GM19463 (cell line): Measurements from ENCODE around the gene C9orf152.
"Not testable (repeated sequence)": the region's sequence is repeated elsewhere in the genome, so short reads cannot be mapped to it uniquely, and the experiment has no call there.

Source experiments
- ATAC-seq: cut with Tn5 transposase; IDR thresholded peaks from one replicate; pipeline ENCODE4 v1.9.1; 2021; ENCODE audit warnings: mild to moderate bottlenecking, moderate library complexity; ENCODE audit not compliant: unreplicated experiment

The C9orf152 gene

DNA sequence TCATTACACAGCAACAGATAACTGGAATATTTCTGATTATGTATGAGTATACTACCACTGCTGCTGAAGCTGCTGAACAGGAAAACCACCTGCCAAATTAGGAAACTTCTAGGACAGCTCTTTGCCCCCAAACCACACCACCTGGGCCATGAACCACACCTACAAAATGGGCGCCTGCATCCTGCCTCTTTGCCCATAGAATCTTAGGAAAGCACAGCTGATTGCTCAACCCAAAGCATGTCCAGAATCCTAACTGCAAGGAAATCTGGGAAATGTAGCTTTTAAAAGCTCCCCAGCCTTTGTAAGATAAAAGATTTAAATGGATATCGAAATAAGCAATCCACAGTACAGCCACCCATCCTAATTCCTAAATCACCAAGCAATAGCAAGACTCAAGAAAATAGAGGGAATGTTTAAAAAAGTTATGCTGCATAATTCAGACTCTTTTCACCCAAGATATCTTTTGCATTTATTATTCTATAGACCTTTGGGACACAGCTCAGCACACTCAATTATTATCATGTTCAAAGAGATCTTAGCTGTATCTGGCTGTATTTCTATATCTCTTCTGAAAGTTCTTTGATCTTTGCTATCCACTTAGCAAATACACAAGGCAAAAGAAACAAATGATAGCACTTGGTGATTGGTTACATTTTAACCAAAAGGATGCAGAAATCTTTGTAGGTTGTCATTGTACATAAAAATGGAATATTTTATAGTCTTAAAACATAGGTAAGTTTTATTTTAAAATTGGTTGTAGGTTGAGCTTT, 6.8 kb upstream of the C9orf152 start:
- no peak for ATAC-seq

DNA sequence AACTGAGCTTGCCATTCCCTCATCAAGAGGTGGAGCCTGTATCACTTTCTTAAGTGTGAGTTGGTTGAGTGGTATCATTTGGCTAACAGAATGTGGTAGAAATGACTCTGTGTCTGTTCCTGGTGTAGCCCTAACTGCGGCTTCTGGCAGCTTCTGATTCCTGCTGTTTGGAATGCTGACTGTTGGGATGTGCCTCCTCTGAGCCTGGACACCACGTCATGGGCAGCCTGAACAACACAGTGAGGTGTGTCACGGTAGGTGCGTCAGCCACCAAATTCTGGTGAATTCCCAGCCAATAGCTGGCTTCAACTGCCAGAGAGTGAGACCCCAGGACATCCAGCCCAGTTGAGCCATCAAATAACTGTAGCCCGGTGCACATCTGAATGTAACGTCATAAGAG, 6.1 kb upstream of the C9orf152 start:
- no peak for ATAC-seq

DNA sequence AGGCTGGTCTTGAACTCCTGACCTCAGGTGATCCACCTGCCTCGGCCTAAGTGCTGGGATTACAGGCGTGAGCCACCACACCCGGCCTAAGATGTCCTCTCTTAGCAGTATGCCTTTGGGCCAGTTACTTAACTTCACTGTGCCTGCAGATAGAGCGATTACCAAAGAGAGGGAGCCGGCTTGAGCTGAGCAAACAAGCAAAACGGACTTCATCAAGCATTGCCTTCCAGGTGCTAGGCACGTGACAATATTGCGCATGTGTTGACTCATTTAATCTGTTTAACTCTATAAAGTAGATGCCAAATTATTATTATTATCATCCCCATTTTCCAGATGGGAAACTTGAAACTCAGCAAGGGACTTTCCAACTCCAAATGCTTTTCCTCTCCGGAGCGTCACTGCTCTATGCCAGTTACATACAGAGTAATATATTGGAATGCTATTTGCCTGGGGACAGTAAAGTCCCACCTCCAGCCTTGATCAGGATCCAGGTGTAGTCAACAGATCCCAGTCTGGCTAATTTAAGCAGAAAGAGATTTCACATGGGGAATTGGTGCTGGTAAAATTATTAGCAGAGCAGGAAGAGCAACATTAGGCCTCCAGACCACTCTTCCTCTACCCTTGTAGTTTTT, 5.6 kb upstream of the C9orf152 start:
- ATAC-seq, result no peak

DNA sequence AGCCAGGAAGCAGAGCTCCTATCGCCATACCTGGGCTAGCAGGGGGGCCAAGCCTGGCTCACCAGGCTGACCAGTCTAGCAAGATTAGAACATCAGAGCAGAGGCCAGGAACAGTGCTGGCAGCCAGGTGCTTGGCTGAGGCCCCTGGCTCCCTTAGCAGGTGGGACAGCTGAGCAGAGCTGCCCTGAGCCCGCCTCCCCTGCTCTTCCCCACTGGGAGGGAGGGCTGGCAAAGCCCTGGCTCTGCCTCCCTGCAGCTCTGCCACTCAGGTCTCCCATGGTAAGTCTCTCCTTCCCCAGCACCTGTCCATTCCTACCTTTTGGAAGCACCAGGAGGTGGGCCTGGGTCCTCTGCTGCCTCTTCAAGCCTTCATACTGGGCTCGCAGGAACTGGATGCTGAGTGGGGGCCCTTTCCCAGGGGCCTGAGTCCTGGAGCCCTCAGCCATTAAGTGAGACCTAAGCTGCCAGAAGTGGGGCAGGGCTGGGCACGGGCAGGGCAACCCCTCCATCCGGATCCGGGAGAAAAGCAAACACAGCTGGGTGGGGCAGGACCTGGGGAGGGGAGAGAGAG, 803 bp downstream of the C9orf152 start:
- no peak for ATAC-seq

DNA sequence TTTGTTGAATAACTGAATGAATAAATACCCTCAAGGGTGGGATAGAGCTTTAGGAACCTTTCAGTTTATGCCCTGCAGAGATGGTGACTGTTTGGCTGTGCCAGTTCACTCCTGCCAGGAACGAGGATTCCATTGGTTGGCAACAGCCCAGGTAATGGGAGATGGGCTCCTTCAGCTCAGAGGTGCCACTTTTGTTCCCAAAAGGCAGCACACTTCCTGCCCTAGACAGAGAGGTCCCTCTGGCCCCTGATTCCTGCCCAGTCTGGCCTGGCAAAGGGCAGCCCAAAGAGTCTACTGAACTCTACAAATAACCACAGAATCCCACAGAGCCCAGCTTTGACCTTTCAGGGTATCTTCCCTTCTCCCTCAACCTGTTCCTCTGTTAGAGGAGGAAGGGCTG, 1.6 kb downstream of the C9orf152 start:
- no peak for ATAC-seq

DNA sequence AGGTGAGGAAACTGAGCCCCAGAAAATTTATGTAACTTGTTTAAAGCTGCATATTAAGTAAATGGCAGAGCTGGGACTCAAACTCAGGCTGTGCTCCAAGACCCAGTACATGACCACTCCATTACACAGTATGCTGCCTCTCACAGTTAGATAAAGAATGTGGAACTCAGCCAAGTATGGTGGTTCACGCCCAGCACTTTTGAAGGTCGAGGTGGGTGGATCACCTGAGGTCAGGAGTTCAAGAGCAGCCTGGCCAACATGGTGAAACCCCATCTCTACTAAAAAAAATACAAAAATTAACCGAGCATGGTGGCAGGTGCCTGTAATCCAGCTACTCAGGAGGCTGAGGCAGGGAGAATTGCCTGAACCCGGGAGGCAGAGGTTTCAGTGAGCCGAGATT, 2.3 kb downstream of the C9orf152 start:
- not testable (repeated sequence) for ATAC-seq

DNA sequence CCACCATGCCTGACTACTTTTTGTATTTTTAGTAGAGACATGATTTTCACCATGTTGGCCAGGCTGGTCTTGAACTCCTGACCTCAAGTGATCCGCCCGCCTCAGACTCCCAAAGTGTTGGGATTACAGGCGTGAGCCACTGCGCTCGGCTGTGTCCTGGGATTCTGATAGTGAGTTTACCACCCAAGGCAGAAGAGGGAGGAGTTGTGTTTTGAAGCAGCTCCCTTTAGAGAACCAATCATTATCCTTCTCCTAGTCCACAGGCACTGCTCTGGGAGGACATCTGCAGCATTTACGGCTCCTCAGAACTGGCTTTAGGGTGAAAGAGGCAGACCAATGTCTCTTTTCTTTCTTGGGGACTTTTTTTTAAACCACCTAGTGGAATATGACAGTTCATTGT, 5.7 kb downstream of the C9orf152 start:
- ATAC-seq, result no peak

DNA sequence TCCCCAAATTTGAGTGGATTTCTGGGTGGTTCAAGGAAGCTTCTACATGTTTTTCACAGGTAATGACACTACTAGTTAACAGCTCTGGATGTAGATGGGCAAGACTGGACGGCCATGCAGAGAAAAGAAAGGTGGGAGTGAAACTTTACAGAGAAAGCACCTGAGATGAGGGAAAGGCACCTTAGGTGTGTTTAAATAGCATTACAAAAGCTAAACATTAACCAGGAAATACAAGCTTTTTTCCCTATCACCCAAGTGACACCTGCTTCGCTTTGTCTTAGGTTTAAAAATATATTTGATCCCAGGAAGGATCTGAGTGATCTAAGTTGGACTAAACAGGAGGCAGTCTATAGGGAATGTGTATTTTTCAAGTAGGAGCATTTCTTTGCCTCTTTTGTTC, 8.3 kb downstream of the C9orf152 start:
- ATAC-seq, result no peak

DNA sequence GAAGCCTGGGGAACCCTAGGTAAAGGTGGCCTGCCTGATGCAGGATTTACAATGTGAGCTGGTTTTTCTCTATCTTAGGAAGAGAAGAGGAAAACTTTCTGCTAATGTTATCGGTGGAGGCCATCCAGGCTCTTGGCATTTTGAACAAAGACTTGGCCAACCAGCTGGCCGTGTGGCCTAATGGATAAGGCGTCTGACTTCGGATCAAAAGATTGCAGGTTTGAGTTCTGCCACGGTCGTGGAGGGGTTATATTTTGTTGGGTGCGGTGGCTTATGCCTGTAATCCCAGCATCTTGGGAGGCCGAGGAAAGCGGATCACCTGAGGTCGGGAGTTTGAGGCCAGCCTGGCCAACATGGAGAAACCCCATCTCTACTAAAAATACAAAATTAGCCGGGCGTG, 9.6 kb downstream of the C9orf152 start:
- no peak for ATAC-seq

DNA sequence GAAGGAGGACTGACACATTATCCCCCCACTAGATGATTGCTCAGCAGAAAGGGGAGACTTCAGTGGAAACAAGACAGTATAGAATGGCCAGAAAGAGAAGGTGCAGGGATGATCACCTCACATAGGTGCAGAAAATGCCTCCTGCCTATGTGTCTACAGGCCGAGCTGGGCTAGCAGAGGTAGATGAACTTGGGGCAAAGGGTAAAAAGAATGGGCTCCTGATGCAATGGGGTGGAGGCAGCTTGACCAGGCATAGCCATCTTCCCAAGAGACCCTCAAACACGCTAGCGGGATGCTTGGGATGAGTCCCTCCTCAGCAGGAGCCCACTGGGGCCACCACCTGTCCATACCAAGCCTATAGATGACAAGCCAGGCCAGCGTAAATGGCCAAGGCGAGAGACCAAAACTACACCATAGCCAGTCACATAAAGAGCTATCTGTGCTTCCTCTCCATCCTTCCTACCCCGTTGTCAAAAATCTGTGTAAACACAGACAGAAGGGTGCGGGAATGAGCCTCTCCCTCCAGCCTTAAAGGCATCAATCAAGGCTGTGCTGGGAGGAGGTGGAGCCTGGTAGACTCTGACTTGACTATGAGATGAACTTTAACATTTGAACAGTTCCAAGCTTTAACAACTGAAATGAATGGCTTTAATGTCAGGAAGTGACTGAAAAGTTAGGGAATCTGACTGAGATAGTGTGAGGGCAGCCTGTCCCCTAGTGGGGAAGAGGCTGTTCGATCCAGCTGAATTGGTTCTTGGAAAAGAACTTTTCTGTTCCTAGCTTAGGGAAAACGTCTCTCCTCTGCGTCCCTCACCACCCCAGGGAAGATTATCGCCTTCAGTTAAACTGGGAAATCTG, 10.4 kb downstream of the C9orf152 start:
- ATAC-seq, result no peak

DNA sequence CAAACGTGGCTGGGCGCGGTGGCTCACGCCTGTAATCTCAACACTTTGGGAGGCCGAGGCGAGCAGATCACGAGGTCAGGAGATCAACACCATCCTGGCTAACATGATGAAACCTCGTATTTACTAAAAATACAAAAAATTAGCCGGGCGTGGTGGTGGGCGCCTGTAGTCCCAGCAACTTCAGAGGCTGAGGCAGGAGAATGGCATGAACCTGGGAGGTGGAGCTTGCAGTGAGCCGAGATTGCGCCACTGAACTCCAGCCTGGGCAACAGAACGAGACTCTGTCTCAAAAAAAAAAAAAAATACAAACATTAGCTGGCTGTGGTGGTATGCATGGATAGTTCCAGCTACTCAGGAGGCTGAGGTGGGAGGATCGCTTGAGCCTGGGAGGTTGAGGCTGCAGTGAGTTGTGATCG, 11.9 kb downstream of the C9orf152 start:
- not testable (repeated sequence) for ATAC-seq

DNA sequence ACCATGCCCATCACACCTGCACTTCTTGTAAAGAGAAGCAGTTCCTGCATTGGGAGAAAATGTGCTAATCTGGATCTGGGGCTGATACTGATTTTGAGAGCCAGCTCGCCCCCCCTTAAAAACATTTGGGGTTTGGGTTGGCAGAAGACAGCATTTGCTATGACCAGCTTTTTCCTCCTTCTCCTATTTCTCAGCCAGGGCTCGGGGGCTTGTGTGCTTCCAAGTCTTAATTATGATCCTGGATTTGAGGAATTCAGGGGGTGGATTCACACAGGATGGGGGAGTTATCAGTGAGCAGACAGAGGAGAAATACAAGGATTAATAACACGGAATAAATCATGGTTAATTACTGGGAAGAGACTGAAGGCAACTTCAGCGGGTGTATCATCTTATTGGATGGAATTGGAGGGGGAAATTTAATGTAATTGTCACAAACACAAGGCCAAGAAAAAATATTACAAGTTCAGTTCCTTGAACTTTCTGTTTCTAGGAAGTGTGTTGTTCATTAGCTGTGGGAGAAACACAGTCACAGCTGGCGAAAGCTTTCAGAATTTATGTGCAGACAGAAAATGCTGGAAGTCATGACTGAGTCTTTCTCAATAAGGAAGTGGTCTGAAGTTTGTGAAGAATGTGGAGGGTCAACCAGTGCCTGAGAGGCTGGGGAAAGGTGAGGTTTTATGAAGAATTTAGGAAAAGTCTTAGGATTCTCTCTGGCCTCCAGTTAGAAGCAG, 15.3 kb downstream of the C9orf152 start:
- no peak for ATAC-seq

DNA sequence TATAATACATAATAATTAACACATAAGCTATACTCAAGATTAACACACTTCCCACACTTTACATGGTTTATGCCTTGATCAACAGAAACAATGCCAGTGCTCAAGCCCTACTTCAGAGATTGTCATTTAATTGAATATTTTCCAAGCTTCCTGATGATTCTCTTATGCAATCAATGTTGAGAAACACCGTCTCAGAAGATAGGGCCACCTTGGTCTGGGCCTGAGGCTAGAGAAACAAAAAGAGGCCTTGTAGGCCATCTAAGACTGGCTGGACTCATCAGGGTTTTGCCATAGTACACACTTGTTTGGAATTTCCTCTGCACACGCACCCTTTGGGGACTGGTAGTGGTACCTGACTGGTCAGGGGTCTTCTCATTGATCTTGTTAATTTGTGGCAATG, 16.3 kb downstream of the C9orf152 start:
- no peak for ATAC-seq

DNA sequence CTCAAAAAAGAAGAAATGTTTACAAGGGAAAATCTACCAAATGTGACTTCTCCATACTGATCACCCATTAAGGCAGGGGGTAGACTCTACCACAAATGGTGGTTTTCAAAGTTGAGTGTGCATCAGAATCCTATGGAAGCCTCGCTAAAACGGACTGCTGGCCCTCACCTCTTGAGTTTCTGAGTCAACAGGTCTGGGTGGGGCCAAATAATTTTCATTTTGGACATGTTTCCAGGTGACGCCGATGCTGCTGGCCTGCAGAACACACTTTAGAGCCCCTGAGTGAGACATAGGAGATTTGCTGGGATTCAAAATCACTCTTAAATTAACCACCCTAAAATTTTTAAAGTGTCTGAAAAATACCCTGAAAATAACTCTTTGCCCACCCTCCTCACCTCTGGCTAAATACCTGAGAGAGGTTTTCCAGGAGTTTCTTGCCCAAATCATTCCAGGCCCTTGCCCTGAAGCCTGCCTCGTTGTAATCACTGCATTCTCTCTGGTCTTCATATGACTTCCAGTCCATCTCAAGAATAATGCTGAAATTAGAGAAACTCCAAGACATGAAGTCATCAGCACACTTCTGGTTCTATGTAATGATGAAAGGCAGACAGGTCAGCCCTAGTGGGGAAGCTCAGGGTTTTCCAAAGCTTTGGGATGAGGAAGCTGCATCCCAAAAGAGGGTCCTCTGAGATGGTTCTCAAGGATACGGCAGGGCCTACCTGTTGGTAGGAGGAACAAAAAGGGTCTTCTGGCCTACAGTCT, 18.2 kb downstream of the C9orf152 start:
- no peak for ATAC-seq

DNA sequence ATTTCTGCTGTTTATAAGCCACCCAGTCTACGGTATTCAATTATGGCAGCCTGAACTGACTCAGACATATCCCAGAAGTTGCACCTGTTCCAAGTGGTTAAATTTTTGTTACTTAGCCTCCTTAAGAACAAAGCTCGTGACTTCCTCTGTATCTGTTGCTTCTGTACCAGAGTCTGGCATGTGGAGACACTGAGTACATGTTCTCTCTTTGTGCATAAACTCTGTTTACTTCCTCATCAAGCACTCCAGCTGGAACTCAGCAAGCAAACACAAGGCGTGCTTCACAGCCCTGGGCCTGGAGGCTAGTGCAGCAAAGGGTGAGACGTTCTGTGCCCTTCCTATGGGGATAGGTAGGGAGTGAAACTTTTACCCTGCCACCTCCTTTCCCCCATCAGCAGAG, 19.0 kb downstream of the C9orf152 start:
- no peak for ATAC-seq

DNA sequence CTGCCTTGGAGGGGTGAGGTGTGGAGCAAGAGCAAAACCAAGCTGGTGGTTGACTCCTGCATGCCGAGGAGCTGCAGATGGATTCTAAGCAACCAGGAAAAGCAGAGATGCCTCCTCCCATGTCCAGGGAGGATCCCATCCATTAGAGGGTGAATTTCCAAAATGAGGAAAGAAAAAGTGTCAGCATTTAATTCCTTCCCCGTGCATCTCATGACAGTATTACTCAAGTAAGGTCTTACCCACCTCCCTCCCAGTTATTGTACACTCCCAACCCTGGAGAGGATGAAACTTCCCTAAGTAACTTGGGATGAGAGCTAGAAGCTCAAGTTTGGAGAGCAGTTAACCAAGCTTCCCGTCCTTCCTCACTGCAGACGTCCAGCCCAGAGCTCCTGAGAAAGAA, 19.9 kb downstream of the C9orf152 start:
- no peak for ATAC-seq

DNA sequence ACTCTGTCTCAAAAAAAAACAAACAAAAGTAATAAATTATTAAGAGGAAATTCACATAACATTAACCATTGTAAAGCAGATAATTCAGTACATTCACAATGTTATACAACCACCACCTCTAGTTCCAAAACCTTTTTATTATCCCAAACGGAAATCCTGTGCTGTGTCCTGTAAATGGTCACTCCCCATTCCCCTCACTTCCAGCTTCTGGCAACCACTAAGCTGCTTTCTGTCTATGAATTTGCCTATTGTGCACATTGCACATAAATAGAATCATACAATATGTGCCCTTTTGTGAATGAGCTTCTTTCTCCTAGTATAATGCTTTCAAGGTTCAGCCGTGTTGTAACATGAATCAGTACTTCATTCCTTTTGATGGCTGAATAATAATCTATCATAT, 20.8 kb downstream of the C9orf152 start:
- no peak for ATAC-seq

DNA sequence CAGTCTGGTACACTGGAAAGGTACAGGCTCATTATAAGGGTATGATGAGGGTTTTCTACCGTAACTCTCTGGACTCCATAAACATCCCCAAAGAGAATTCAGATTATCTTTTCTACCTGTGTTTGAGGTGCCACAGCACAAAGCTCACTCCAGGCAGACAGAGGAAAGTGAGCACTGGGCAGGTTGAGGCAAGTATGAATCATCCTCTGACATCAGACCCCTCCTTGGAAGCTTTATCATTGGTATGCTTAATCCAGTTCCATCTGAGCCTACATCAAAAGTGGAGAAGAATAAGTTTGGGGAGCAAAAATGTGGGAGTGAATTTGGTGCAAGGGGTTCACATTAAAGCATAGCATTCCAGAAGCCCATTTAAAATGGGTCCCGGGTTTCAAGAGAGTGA, 21.7 kb downstream of the C9orf152 start:
- ATAC-seq, result no peak

DNA sequence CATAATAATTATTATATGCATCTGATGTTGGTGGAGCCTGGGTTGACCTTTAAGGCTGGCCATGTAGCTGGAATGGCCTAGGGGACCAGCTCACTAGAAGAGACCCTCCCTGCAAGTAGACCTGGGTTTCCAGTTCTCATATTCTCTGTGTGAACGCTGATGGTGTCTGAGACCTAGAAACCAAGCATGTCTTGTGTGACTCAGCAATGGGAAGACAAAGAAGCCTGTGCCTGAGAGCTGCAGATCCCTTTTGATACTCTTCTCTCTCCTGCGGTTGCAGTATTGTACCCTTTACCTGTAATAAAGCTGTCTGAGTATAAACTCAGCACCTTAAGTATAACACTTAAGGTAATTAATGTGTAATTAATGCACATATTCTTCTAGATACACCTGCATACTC, 22.2 kb downstream of the C9orf152 start:
- no peak for ATAC-seq
